Activated CD4-positive, alpha-beta T cell treated with anti-CD3 and anti-CD28 coated beads for 1 hour (primary cell): Measurements from ENCODE around the gene UQCRC2.
"Not testable (repeated sequence)": the region's sequence is repeated elsewhere in the genome, so short reads cannot be mapped to it uniquely, and the experiment has no call there.

Experiments used
- DNase-seq: peaks from one replicate; pipeline ENCODE4 v3.0.0-alpha.2; 2020

UQCRC2 gene

DNA sequence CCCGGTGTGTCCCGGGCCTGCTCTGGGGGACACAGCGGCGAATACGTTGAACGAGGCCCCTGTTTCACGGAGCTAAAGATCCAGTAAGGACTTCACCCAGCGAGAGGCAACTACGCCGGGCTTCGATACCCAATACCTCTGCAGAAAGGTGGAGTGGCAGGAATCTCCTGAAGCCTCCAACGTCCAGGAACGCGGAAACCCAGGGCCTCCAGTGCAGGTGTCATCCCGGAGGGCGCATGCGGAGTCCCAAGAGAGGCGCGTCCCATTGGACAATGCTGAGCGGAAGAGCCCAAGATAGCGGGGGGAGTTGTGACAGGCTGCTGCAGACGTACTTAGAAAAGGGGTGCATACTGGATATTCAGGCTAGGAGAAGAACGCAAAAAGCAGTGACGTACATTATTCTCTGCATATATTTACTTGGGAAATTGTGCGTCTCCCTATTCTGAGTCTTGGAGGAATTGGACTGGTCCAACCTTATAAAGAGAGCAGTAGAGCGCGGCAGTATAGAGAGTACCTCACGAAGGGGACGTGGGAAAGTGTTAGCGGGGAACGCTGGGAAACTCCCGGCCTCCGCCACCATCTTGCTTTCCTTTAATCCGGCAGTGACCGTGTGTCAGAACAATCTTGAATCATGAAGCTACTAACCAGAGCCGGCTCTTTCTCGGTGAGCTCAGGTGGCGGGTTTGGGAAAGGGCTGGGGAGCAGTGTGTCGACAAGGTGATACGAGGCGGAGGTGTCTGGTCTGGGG lies at the start of gene UQCRC2:
Gene UQCRC2, plus strand, starts transcription at position 569 of the 748 bp plus-strand sequence. Its CDS starts 63 bp downstream, at position 632.
- DNase-seq: peak; percentile 77

DNA sequence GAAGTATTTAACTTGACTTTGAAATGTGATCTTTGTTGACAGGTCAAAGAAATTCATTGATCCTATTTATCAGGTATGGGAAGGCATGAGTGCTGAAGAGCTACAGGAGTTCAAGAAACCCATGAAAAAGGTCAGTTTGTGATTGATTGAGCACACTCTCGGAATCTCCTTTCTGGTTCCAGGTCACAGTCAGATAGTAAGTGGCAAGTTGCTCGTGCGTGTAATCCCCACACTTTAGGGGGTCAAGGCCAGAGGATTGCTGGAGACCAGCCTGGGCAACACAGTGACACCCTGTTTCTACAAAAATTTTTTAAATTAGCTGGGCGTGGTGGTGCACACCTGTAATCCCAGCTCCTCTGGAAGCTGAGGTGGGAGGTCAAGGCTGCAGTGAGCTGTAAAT lies 20.5 kb upstream of the UQCRC2 start:
- DNase-seq: not testable (repeated sequence)

DNA sequence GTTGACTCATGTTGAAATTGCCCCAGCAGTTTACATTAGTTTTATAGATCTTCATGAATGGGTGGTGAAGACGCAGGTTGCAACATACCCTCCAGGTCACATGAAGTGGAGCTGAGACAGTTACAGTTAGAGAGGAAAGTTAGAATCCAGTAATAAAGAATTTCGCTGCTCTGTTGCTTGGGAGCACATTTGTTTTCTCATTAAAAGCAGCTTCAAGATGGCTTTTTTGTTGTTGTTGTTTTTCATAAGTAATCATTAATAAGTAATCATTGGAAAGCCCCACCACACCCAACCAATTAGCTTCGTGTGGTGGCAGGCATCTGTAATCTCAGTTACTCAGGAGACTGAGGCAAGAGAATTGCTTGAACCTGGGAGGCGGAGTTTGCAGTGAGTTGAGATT lies 19.8 kb upstream of the UQCRC2 start:
- not testable (repeated sequence) for DNase-seq

DNA sequence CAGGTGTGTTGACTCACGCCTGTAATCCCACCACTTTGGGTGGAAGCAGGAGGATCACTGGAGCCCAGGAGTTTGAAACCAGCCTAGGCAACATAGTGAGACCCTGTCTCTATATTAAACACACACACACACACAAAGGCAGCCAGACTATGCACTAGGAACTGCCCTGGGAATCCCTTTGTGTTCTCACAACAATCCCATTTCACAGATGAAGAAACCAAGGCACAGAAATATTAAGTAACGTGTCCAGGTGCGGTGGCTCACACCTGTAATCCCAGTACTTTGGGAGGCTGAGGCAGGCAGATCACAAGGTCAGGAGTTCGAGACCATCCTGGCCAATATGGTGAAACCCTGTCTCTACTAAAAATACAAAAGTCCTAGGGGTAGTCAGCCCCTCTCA lies 19.4 kb upstream of the UQCRC2 start:
- DNase-seq: not testable (repeated sequence)

DNA sequence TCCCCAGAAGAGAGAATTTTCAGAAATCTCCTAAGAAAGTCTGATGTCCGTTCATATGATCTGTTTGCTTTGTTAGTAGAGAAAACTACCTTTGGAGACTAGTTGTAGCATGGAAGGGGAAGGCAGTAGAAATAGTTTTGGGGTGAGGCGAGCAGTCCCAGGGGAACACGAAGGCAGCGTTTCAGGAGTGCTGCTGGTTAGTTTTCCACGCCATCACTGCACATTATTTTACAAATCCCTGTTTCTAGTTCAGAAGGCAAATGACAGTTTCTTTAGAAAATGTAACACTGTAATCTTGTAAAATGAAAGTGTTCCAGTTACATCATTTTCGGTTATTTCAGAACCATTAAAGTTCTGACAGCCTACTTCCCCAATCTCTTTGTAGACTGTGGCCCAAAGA lies 16.9 kb upstream of the UQCRC2 start:
- not testable (repeated sequence) for DNase-seq

DNA sequence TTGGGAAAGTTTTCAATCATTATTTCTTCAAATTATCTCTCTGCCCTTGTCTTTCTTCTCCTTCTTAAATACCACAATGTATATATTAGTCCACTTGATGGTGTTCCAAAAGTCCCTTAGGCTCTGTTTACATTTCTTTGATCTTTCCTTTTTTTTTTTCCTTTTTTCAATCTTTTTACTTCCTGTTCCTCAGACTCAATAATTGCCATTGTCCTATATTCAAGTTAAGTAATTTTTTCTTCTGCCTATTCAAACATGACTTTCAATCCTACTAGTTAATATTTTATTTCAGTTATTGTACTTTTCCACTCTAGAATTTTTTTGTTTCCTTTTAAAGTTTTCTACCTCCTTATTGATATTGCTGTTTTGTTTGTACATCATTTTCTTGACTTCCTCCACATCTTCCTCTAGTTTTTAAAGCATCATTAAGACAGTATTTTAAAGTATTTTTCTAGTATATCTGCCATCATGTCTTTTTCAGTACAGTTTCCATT lies 15.8 kb upstream of the UQCRC2 start:
- no peak for DNase-seq

DNA sequence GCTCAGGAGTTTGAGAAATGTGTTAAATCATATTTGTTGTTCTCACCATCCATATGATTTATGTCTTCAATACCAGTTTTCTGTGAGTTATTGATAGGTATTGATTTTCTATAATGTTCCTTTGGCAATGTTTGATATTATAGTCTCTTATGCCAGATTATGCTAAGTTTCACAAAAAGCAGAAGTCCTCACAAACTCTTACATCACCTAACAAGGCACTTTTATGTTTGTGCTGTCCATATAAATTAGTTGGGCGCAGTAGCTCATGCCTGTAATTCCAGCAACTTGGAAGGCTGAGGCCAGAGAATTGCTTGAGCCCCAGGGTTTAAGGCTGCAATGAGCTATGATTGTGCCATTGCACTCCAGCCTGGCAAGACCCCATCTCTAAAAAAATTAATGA lies 12.6 kb upstream of the UQCRC2 start:
- no peak for DNase-seq

DNA sequence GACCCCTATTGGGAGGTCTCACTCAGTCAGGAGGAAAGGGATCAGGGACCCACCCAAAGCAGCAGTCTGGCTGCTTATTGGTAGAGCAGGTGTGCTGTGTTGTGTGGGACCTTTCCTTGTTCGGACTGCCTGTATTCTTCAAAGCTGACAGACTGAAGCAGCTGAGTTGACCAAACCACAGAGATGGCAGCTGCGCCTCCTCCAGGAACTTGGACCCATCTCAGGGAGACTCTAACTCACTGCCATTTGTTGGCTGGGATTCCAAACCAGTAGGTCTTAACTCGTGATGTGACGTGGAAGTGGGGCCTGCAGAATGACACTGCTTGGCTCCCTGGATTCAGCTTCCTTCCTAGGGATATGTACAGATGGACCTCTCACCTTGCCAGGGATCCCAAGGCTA lies 9.6 kb upstream of the UQCRC2 start:
- no peak for DNase-seq

DNA sequence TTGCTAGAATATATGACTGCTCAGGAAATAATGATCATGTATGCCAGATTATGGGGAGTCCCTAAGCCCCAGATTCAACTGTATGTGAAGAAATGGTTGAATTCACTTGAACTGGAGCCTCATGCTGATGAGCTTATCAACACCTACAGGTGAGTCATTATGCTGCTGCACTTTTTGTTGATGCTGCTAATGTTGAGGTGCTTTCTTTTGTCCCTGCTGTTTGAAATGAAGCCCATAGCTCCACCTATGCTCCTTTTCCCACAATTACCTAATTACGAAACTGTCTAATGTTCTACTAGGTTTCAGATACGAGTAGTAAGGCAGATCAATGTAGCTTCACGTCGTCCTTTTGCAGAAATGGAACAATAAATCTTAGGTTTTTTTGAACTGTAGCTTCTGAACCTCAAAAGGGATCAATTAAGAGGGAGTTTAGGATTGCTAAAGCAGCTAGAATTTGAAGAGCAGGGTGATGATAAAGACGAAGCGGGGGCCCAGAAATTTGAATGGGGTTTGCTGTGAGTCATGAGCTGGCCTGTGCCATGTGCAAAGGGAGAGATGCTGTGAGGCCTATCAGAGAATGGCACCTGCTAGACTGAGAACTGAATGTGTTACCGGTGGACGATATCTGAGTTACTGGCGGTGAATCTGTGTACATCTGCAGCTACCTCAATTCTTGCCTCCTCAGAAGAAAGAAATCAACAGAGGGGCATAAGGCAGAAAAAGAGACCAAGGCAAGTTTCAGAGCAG lies 6.1 kb upstream of the UQCRC2 start:
- DNase-seq: no peak

DNA sequence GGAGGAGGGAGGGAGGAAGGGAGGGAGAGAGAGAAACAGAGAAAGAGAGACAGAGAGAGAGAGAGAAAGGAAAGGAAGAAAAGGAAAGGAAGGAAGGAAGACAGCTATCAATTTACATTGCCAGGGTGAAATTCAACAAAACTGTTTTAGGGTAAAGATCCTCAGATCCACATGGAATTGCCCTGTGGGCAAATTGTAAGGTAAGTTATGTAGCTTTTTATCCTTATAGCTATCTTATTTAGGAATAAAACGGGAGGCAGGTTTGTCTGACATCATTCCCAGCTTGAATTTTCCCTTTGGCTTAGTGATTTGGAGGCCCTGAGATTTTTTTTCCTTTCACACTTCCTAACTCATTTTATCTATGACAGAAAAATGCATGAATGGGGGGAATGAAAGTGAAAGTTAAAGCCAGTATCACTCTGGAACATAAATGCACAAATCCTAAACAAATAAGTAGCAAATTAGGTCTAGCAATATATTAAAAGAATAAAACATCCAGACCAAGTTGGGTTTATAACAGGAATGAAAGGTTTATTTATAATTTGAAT lies 3.4 kb upstream of the UQCRC2 start:
- DNase-seq: no peak

DNA sequence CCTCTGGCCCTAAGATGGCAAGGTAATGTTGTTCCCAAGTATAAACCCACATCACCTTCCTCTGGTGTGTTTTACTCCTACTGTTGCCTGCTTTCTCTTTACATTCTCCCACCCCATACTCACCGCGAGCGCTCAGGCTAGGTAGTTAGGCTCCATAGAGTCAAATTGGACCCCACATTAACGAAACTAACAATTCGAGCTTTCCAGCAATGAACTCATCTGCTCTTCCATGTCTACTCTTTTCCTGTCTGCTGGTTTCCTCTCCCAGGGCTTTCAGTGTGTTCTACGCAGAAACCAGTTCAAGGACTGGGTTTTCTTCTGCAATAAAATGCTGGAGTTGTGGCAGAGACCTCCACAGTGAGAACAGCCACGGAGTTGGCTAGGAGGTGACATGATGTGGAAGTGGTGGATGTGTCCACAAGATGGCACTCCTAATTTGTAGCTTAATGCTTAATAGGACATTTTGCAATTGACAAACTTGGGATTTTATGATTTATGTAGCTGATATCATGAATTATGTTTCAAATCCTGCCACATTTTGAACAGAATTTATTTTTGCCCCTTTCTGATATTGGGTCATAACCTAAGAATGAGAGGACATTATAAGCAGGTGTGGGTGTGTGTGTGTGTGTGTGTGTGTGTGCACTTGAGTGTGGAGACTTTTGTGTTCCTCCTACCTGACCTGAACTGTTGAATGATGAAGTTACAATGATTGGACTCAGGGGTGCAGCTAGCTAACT lies 2.2 kb upstream of the UQCRC2 start:
- no peak for DNase-seq

DNA sequence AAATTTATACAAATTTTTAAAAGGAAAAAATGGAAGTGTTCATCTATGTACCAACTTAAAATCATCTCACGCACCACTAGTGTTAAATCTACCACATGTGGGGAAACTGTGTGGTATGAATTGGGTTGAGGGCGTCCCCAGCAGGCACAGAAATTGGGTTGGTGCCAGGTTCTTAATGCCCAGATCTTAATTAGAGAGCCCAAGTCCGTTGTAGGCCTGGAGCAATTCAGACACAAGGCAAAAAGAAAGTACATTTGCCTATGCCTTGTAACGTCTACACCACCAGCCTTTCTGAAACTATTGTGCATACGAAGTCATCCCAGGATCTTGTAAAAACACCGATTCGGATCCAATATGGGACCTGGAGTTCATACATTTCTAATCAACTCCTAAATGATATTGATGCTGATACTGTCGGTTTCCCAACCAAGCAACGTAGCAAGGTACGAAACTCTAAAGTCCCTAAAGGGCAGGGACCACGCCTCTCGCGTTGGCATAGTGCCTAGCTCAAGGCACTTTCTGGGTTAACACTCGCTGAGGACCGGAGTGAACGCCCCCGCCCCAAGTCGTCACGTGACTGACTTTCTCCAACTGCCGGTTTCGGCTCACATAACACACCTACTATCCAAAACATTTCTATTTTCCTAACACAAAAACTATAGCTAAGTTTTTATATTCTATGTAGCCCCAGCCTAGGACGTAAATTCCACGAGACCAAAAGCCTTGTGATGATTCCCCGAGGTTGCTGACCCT lies 945 bp upstream of the UQCRC2 start:
- peak; percentile 62 for DNase-seq

DNA sequence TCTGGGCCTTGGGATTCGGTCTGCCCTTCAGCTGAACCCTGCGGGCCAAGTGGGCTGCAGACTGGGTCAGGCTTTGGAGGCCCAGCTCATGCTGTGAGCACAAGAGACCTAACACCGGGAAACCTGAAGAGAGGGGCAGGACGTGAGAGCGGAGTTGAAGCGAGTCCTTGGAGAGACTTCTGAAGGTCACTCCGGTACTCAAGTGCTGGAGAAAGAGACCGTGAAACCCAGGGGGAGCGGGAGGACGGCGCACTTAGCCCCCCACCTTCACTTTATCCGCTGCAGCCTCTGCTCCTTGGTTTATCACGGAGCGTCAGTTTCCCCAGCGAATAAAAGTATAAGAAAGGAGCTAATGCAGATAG lies 361 bp downstream of the UQCRC2 start:
- no peak for DNase-seq

DNA sequence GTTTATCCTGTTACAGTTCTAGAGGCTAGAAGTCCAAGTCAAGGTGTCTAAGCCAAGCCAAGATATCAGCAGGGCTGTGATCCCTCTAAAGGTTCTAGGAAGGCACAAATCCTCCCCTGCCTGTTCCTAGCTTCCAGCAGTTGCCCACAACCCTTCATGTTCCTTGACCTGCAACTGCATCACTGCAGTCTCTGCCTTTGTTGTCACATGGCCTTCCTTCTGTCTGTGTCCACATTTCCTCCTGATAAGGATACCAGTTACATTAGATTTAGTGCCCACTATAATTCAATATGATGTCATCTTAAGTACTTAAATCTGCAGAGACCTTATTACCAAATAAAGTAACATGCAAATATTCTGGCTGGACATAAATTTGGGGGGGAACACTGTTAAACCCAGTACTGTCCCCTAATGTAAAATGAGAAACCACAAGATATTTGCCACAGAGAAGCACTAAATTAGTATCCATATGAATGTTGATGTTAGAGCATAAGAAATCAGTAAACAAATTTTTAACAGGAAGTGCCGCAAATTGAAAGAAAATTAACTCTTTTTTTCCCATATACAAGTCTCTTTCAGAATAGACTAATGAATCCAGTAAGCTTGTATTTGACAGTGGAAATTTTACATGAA lies 4.7 kb downstream of the UQCRC2 start:
- DNase-seq: no peak

DNA sequence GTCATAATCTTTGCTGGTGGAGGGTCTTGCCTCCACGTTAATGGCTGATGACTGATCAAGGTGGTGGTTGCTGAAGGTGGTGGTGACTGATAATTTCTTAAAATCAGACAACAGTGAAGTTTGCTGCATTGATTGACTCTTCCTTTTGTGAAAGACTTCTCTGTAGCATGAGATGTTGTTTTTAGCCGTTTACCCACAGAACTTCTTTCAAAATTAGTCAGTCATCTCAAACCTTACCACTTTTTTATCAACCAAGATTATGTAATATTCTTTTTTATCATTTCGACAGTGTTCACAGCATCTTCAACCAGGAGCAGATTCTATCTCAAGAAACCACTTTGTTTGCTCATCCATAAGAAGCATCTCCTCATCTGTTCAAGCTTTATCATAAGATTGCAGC lies 5.9 kb downstream of the UQCRC2 start:
- no peak for DNase-seq

DNA sequence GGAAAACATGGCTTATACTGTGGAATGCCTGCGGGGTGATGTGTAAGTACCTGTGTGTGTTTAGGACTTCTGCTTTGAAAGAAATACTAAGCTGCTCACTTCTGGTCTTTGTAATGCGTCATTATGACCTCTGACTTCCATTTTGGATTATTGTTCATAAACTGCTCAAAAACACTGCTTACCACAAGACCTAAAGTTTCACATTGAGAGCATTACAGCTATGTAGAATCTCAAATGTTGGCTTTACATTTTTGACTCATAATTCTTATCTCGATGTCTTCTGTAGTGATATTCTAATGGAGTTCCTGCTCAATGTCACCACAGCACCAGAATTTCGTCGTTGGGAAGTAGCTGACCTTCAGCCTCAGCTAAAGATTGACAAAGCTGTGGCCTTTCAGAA lies 9.3 kb downstream of the UQCRC2 start:
- no peak for DNase-seq

DNA sequence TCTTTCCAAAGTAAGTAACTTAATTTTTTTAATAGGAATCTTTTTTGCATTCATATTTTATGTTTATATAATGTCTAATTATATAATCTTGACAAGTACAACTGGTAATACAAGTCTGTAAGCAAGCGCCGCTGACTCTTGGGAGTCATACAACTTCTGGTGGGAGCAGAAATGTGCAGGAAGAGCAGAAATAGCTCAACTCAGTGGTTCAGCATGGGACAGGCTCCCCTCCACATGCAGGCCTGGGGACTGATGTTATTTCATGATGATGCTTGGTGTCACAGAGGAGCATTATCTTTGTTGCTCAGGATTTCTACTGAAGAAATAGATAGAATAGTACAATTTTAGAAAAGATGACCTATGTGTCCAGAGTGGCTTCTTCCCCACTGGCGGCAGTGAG lies 10.7 kb downstream of the UQCRC2 start:
- no peak for DNase-seq

DNA sequence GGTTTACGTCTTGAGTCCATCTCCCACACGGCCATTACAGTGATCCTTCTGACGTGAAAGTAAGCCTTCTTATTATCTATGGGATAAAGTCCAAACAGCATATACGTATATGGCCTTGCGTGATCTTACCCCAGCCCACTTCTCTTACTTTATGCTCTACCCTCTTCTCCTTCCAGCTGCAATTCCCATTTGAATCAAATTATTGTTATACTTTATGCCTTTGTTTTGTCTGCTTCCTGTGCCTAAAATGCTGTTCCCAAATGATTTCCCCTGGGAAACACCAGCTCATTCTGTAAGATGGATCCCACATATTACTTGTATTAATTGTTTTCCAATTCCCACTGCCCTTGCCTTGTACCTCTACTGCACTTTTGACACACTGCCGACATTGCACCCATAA lies 11.2 kb downstream of the UQCRC2 start:
- DNase-seq: no peak

DNA sequence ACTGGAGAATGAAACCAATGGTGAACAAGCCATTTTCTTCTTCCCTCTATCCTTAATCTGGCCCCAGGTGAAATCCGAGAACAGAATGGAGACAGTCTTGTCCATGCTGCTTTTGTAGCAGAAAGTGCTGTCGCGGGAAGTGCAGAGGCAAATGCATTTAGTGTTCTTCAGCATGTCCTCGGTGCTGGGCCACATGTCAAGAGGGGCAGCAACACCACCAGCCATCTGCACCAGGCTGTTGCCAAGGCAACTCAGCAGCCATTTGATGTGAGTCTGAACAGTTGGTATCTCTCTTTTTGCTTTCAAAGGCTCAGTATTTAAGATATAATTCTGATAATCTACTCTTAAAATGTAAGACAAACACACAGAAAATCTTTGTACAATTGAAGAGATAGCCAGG lies 18.7 kb downstream of the UQCRC2 start:
- DNase-seq: no peak

DNA sequence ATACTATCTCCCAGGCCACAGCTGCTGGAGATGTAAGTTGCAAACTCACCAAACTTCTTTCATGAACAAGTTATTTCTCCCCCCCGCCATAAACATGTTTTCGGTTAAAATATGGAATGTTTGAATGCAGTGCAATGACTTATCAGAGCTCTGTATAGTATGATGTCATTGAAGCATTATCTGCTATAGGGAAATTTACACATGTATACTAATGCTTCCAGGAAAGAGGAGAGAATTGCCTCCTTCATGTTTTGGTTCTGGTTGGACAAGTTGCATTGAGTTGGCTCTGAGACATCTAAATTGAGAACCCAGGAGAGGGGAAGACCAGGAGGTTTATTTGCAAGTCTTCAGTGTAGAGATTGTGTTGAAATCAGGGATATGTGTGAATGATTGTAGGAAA lies 20.8 kb downstream of the UQCRC2 start:
- no peak for DNase-seq

DNA sequence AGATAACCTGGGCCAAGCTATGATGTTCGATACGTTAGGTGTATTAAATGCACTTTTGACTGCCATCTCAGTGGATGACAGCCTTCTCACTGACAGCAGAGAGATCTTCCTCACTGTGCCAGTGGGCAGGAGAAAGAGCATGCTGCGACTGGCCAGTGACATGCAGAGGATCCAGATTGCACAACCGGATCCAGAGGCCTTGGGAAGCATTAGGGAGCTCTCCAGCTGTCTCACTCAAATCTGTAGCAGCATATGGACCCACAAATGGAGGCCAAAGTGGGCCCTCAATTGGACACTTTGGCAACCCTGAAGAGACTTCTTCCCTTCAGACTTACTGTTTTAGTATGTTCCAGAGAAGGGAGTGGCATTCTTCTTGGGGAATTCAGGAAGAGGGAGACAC lies 26.9 kb downstream of the UQCRC2 start:
- no peak for DNase-seq

DNA sequence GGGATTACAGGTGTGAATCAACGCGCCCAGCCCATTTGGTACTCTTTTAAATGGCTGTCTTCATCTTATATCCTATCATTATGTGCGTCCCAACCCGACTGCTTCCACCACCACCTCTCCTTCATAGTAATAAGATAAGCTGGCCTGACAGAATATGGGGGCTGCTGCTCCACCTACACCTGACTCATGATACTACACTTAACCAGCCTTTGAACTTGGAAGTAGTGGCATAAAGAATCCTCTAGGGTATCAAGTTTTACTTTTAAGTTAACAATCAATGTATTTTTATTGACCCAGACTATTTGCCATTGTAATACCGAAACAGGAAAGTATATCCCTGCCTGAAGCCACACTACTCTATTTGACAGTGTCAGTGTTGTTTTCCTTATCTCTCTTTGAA lies 28.9 kb downstream of the UQCRC2 start:
- DNase-seq: no peak
